GM21529 (cell line): Measurements from ENCODE around the gene PAPPA.

Source experiments
- ATAC-seq: cut with Tn5 transposase; IDR thresholded peaks from one replicate; pipeline ENCODE4 v1.9.1; 2021; ENCODE audit not compliant: unreplicated experiment

PAPPA gene

GRCh38 chr9:116372081-116372673 is 218.6 kb downstream of the PAPPA start:
- ATAC-seq: no peak

GRCh38 chr9:116372786-116373185 is 219.2 kb downstream of the PAPPA start:
- no peak for ATAC-seq

- no peak for ATAC-seq
These were observed 223.7 kb downstream of the PAPPA start for GRCh38 chr9:116377179-116377798.

GRCh38 chr9:116378873-116379272 is 225.3 kb downstream of the PAPPA start:
- ATAC-seq: no peak

- ATAC-seq: no peak
These were observed 226.2 kb downstream of the PAPPA start for GRCh38 chr9:116379821-116380220.

GRCh38 chr9:116380496-116380995 is 227.0 kb downstream of the PAPPA start:
- no peak for ATAC-seq

GRCh38 chr9:116381350-116381749 is 227.8 kb downstream of the PAPPA start:
- ATAC-seq: no peak

GRCh38 chr9:116382053-116382452 is 228.5 kb downstream of the PAPPA start:
- ATAC-seq: no peak

GRCh38 chr9:116383133-116383532 is 229.5 kb downstream of the PAPPA start:
- ATAC-seq: peak; percentile 41

GRCh38 chr9:116383936-116384335 is 230.3 kb downstream of the PAPPA start:
- no peak for ATAC-seq

- peak; percentile 56 for ATAC-seq
These were observed 234.5 kb downstream of the PAPPA start for GRCh38 chr9:116387934-116388698.

GRCh38 chr9:116389541-116390302 is 236.1 kb downstream of the PAPPA start:
- no peak for ATAC-seq

GRCh38 chr9:116390303-116391228 is 237.0 kb downstream of the PAPPA start:
- peak; percentile 71 for ATAC-seq

GRCh38 chr9:116391306-116391900 is 237.8 kb downstream of the PAPPA start:
- no peak for ATAC-seq

- no peak for ATAC-seq
These were observed 239.6 kb downstream of the PAPPA start for GRCh38 chr9:116393198-116393597.

- ATAC-seq: no peak
These were observed 240.5 kb downstream of the PAPPA start for GRCh38 chr9:116394070-116394469.

GRCh38 chr9:116394894-116395698 is 241.5 kb downstream of the PAPPA start:
- ATAC-seq: no peak

- no peak for ATAC-seq
These were observed 242.1 kb downstream of the PAPPA start for GRCh38 chr9:116395699-116396037.

GRCh38 chr9:116403171-116403570 is 249.6 kb downstream of the PAPPA start:
- ATAC-seq: no peak
